Superior temporal gyrus (tissue), 1 donor: ENCODE measurements around the gene IGF2BP3.
A peak's percentile ranks its signal among the peaks of the same experiment; 100 is the strongest.

Experiments used
- DNase-seq: peaks from one replicate; pipeline ENCODE4 v3.0.0-alpha.2; 2016; ENCODE audit errors: extremely low spot score

Gene IGF2BP3

GRCh38 chr7:23377134-23377533 is 93.2 kb downstream of the IGF2BP3 start:
- DNase-seq, result no peak

GRCh38 chr7:23373151-23374004 is 96.9 kb downstream of the IGF2BP3 start:
- DNase-seq, result no peak

- DNase-seq, result no peak
Measured at GRCh38 chr7:23372611-23373010, 97.7 kb downstream of the IGF2BP3 start.

- no peak for DNase-seq
Measured at GRCh38 chr7:23371654-23372053, 98.6 kb downstream of the IGF2BP3 start.

- no peak for DNase-seq
Measured at GRCh38 chr7:23369695-23370404, 100.4 kb downstream of the IGF2BP3 start.

GRCh38 chr7:23369100-23369499 is 101.2 kb downstream of the IGF2BP3 start:
- DNase-seq, result no peak

- DNase-seq, result no peak
Measured at GRCh38 chr7:23358152-23358674, 112.1 kb downstream of the IGF2BP3 start.

GRCh38 chr7:23357190-23358093 is 112.8 kb downstream of the IGF2BP3 start:
- DNase-seq, result peak; percentile 36

GRCh38 chr7:23356726-23357125 is 113.6 kb downstream of the IGF2BP3 start:
- no peak for DNase-seq

GRCh38 chr7:23356168-23356567 is 114.1 kb downstream of the IGF2BP3 start:
- DNase-seq, result no peak

- no peak for DNase-seq
Measured at GRCh38 chr7:23353172-23353571, 117.1 kb downstream of the IGF2BP3 start.

GRCh38 chr7:23350466-23350865 is 119.8 kb downstream of the IGF2BP3 start:
- DNase-seq, result no peak

GRCh38 chr7:23349484-23350157 is 120.7 kb downstream of the IGF2BP3 start:
- no peak for DNase-seq

- DNase-seq, result no peak
Measured at GRCh38 chr7:23347682-23348180, 122.6 kb downstream of the IGF2BP3 start.

- no peak for DNase-seq
Measured at GRCh38 chr7:23347033-23347681, 123.1 kb downstream of the IGF2BP3 start.

GRCh38 chr7:23346316-23346715 is 124.0 kb downstream of the IGF2BP3 start:
- DNase-seq, result no peak

GRCh38 chr7:23345601-23346000 is 124.7 kb downstream of the IGF2BP3 start:
- no peak for DNase-seq

GRCh38 chr7:23343806-23344475 is 126.3 kb downstream of the IGF2BP3 start:
- DNase-seq, result no peak

GRCh38 chr7:23343102-23343501 is 127.2 kb downstream of the IGF2BP3 start:
- DNase-seq, result no peak
